Stimulated activated CD4-positive, alpha-beta T cell treated with anti-CD3 and anti-CD28 coated beads, Interleukin-4, amount 100 ng/mL, for 1 hour (primary cell): ENCODE results near the gene TSPAN18.

ENCODE experiments used
- DNase-seq: peaks from one replicate; pipeline ENCODE4 v3.0.0-alpha.2; 2020

Gene TSPAN18

GRCh38 chr11:44726283-44727113 is at the start of gene TSPAN18:
TSPAN18 (plus strand) TSS chr11:44726962; CDS start chr11:44906417, 179,455 bp downstream.
- peak; percentile 34 for DNase-seq

- peak; percentile 36 for DNase-seq
These were observed 45.7 kb upstream of the TSPAN18 start for GRCh38 chr11:44680982-44681597.

- no peak for DNase-seq
These were observed 45.1 kb upstream of the TSPAN18 start for GRCh38 chr11:44681698-44682097.

- no peak for DNase-seq
These were observed 41.9 kb upstream of the TSPAN18 start for GRCh38 chr11:44684859-44685281.

GRCh38 chr11:44687388-44687787 is 39.4 kb upstream of the TSPAN18 start:
- no peak for DNase-seq

- no peak for DNase-seq
These were observed 37.5 kb upstream of the TSPAN18 start for GRCh38 chr11:44689265-44689664.

- no peak for DNase-seq
These were observed 36.1 kb upstream of the TSPAN18 start for GRCh38 chr11:44690651-44691050.

GRCh38 chr11:44692460-44692859 is 34.3 kb upstream of the TSPAN18 start:
- no peak for DNase-seq

GRCh38 chr11:44693654-44694119 is 33.1 kb upstream of the TSPAN18 start:
- DNase-seq = no peak

GRCh38 chr11:44694443-44694842 is 32.3 kb upstream of the TSPAN18 start:
- no peak for DNase-seq

- no peak for DNase-seq
These were observed 31.5 kb upstream of the TSPAN18 start for GRCh38 chr11:44695169-44695833.

GRCh38 chr11:44698252-44698912 is 28.4 kb upstream of the TSPAN18 start:
- DNase-seq = no peak

GRCh38 chr11:44699497-44700408 is 27.0 kb upstream of the TSPAN18 start:
- DNase-seq = no peak

GRCh38 chr11:44701276-44701675 is 25.5 kb upstream of the TSPAN18 start:
- no peak for DNase-seq

- DNase-seq = no peak
These were observed 23.9 kb upstream of the TSPAN18 start for GRCh38 chr11:44702889-44703288.

GRCh38 chr11:44707094-44707493 is 19.7 kb upstream of the TSPAN18 start:
- no peak for DNase-seq

- no peak for DNase-seq
These were observed 18.8 kb upstream of the TSPAN18 start for GRCh38 chr11:44708009-44708408.

GRCh38 chr11:44708523-44709280 is 18.1 kb upstream of the TSPAN18 start:
- DNase-seq = no peak

- no peak for DNase-seq
These were observed 17.5 kb upstream of the TSPAN18 start for GRCh38 chr11:44709281-44709562.

GRCh38 chr11:44709966-44710365 is 16.8 kb upstream of the TSPAN18 start:
- no peak for DNase-seq

GRCh38 chr11:44711113-44711786 is 15.5 kb upstream of the TSPAN18 start:
- DNase-seq = no peak
